HG03439 (cell line): ENCODE data around the gene CCDC57.
"Not testable (repeated sequence)": the region's sequence is repeated elsewhere in the genome, so short reads cannot be mapped to it uniquely, and the experiment has no call there.

Experiments used
- ATAC-seq: cut with Tn5 transposase; IDR thresholded peaks from one replicate; pipeline ENCODE4 v1.9.1; 2021; ENCODE audit warnings: mild to moderate bottlenecking, moderate library complexity; ENCODE audit not compliant: unreplicated experiment

CCDC57 gene

GRCh38 chr17:82180776-82181528, 31.7 kb downstream of the CCDC57 start:
- no peak for ATAC-seq

GRCh38 chr17:82179946-82180475, 32.6 kb downstream of the CCDC57 start:
- no peak for ATAC-seq

DNA sequence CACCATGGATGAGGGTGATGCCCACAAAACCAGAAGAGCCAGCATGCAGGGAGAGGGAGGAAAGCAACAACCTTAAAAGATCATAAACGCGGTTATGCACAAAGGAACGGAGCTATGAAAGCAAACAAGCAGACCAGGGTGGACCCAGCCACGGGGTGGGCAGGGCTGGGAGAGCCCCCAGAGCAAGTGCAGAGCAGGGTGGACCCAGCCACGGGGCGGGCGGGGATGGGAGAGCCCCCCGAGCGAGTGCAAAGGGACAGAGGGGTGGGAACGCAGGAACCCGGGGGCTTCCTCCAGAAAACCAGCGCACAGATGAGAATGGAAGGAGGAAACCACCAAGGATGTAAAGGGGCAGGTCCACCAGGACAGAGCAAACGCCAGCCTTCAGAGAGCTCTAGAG, 33.2 kb downstream of the CCDC57 start:
- no peak for ATAC-seq

GRCh38 chr17:82178499-82179261, 34.0 kb downstream of the CCDC57 start:
- no peak for ATAC-seq

GRCh38 chr17:82177761-82178498, 34.7 kb downstream of the CCDC57 start:
- no peak for ATAC-seq

GRCh38 chr17:82177276-82177675, 35.4 kb downstream of the CCDC57 start:
- ATAC-seq = no peak

- no peak for ATAC-seq
Measured at GRCh38 chr17:82175951-82176350, 36.7 kb downstream of the CCDC57 start.

GRCh38 chr17:82175201-82175600, 37.4 kb downstream of the CCDC57 start:
- ATAC-seq = no peak

GRCh38 chr17:82174042-82174857, 38.4 kb downstream of the CCDC57 start:
- ATAC-seq = not testable (repeated sequence)

- no peak for ATAC-seq
Measured at GRCh38 chr17:82173351-82174041, 39.1 kb downstream of the CCDC57 start.

DNA sequence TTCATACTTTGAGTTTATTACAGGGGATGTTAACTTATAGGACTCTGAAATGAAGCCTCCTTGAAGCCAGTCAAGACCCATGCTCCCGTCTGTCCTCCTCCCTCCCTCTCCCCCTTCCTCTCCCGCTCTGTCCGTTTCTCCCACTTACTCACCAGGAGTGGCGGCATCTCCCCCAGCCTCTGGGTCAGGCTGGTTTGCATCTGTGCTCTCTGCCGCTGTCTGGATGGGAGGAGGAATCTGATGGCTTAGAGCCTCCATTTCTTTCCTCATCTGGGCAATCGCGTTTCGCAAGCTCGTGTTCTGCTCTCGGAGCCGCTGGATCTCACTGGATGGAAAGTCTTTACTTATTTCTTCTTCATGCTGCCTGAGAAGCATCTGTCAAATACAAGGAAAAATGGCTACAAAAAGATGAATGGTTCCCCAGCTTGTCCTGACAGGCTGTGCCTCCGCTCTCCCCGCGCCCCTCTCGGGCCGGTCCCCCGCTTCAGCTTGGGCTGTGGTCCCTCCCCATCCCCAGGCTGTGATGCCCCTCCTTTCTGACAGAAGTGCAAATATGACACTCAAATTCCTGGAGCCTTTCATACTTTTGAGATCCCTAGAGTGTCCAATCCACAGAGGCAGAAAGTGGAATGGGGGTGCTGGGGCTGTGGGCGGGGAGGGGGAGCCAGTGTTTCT, 40.0 kb downstream of the CCDC57 start:
- ATAC-seq = no peak

- ATAC-seq = no peak
Measured at GRCh38 chr17:82171750-82172375, 40.8 kb downstream of the CCDC57 start.

DNA sequence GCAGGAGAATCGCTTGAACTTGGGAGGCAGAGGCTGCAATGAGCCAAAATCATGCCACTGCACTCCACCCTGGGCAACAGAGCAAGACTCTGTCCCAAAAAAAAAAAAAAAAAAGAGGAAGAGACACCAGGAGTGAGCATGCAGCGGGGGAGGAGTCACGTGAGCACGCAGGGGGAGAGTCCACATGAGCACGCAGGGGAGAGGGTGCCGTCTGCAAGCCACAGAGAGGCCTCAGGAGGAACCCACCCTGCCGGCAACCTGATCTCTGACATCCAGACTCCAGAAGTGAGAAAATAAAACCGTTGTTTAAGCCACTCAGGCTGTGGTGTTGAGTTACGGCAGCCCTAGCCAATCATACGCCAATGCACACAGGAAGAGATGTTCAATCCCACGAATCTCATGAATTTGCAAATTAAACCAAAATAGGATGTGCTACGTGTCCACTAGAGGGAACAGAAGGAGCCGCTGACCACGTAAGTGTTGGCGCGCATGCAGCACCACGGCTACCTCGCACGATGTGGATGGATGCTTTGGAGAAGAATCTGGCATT, 42.2 kb downstream of the CCDC57 start:
- no peak for ATAC-seq

DNA sequence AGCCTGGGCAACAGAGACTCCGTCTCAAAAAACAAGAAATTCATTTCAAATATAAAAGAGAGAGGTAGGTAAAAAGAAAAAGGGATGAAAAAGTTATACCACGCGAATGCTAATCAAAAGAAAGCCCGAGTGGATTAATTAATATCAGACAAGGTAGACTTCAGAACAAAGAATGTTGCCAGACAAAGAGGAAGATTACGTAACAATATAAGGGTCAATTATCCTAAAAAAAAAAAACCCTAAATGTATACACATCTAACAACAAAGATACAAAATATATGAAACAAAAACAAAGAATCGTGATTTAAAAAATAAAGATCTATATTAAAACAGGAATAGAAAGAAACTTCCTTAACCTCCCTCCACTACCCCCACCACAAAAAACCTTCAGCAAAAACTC, 44.1 kb downstream of the CCDC57 start:
- ATAC-seq = no peak

DNA sequence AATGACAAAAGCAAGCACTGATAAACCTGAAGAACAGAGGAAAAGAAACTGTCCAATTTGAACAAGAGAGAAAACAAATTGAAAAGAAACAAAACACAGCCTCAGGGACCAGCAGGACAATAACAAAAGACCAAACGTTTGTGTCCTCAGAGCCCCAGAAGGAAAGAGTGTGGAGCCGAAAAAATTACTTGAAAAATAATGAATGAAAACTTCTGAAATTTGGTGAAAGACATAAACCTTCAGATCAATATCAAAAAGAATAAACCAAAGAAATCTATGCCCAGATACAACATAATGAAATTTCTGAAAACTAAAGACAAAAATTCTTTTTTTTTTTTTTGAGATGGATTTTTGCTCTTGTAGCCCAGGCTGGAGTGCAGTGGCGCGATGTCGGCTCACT, 45.6 kb downstream of the CCDC57 start:
- no peak for ATAC-seq

- no peak for ATAC-seq
Measured at GRCh38 chr17:82164853-82165252, 47.8 kb downstream of the CCDC57 start.

GRCh38 chr17:82161216-82161615, 51.4 kb downstream of the CCDC57 start:
- no peak for ATAC-seq

DNA sequence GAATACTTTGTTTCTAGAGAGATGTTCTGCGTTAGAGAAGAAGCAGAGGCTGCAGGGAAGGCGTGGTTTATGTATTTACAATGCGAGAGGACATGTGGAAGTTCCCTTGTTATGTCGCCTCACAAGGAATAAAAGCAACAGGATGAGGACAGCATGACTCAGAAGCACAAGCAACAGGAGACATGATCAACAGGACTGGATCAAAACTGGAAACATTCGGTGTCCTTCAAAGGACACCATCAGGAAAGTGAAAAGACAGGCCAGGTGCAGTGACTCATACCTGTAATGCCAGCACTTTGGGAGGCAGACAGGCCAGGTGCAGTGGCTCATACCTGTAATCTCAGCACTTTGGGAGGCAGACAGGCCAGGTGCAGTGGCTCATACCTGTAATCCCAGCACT, 52.6 kb downstream of the CCDC57 start:
- no peak for ATAC-seq

DNA sequence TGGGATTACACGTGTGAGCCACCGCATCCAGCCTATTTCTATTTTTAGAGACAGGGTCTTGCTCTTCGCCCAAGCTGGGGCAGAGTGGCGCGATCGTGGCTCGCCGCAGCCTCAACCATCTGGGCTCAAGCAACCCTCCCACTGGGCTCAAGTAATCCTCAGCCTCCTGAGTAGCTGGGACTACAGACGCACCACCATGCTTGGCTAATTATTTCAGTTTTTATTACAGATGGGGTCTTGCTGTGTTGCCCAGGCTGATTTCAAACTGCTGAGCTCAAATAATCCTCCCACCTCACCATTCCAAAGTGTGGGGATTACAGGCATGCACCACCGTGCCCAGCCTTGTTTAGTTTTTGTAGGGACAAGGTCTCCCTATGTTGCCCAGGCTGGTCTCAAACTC, 53.8 kb downstream of the CCDC57 start:
- ATAC-seq = no peak
